ENCODE measurements around the gene RBM26. TPM values are rescaled to one million over a fixed set of nuclear protein-coding genes. Genes with fewer than 3 reads are reported as not detected.

RBM26 gene
- total RNA-seq, 1 donor from 2014 or later: 55.4 TPM

Small RNA genes within 50 kb of the gene (small RNA-seq; reads per million reads assigned to genes)
- gene RNA5SP33 (ENCODE audit: low replicate concordance): not detected

Other genes with a start within 250 kb of the RBM26 start
- 34.7 TPM for gene NDFIP2, start 74.9 kb upstream of the RBM26 start, total RNA-seq

Data from tongue (tissue), 2 donors.